Glutamatergic neuron (in vitro differentiated cells): ENCODE results near the gene SPPL3. TPM values are rescaled to one million over a fixed set of nuclear protein-coding genes. Genes with fewer than 3 reads are reported as not detected.

Source experiments
- DNase-seq: peaks from one replicate; pipeline ENCODE4 v3.0.0; 2022
- H3K27ac Mint-ChIP-seq: one replicate; pipeline ENCODE4 v1.8.0; 2020; ENCODE audit warnings: mild to moderate bottlenecking, mixed read lengths, inconsistent platforms; ENCODE audit not compliant: unreplicated experiment
- H3K27me3 Mint-ChIP-seq: one replicate; pipeline ENCODE4 v1.8.0; 2020; ENCODE audit warnings: mild to moderate bottlenecking, moderate library complexity, mixed read lengths, inconsistent platforms; ENCODE audit not compliant: unreplicated experiment
- H3K36me3 Mint-ChIP-seq: one replicate; pipeline ENCODE4 v1.8.0; 2020; ENCODE audit warnings: mild to moderate bottlenecking, mixed read lengths, inconsistent platforms; ENCODE audit not compliant: unreplicated experiment
- H3K4me1 Mint-ChIP-seq: one replicate; pipeline ENCODE4 v1.8.0; 2020; ENCODE audit warnings: mild to moderate bottlenecking, low read depth, mixed read lengths, inconsistent platforms; ENCODE audit not compliant: unreplicated experiment
- H3K4me3 Mint-ChIP-seq: one replicate; pipeline ENCODE4 v1.8.0; 2020; ENCODE audit warnings: mild to moderate bottlenecking, mixed read lengths, inconsistent platforms; ENCODE audit not compliant: unreplicated experiment
- H3K9me3 Mint-ChIP-seq: one replicate; pipeline ENCODE4 v1.8.0; 2020; ENCODE audit warnings: mild to moderate bottlenecking, moderate library complexity, mixed read lengths, inconsistent platforms; ENCODE audit not compliant: unreplicated experiment
- CTCF ChIP-seq: fragments of 200-600 bp; sonication (generic); IDR thresholded peaks from one replicate; pipeline ENCODE4 v1.5.0; 2021; ENCODE audit not compliant: partially characterized antibody, unreplicated experiment
- total RNA-seq: library from RNA; stranded (reverse); fragmentation: NEBNext Ultra II Directional; extraction: Animal tissue kit (Norgen Biotek cat#: 25700); gene quantifications from one replicate; pipeline ENCODE4 v1.2.1, GENCODE V29; 2021; ENCODE audit not compliant: unreplicated experiment

SPPL3 gene
- total RNA-seq, 1 donor from 2014 or later: 53.4 TPM

- Mint-ChIP-seq H3K4me3 (no peak overlapping the region), H3K4me1 (no peaks in the 10 kb centered on the region), H3K27me3 (no peaks in the 10 kb centered on the region), H3K36me3 (no peaks in the 10 kb centered on the region), H3K9me3 (no peaks in the 10 kb centered on the region), H3K27ac (no peak overlapping the region)
- no peak for DNase-seq
- no peak for TF ChIP-seq CTCF
These were observed 56.3 kb downstream of the SPPL3 start for GRCh38 chr12:120847814-120848213.

GRCh38 chr12:120847392-120847791 is 56.8 kb downstream of the SPPL3 start:
- no peak for TF ChIP-seq CTCF
- no peak overlapping the region for H3K27ac Mint-ChIP-seq
- no peaks in the 10 kb centered on the region for H3K27me3 Mint-ChIP-seq
- no peak overlapping the region for H3K4me3 Mint-ChIP-seq
- no peaks in the 10 kb centered on the region for H3K4me1 Mint-ChIP-seq
- DNase-seq: no peak
- no peaks in the 10 kb centered on the region for H3K9me3 Mint-ChIP-seq
- H3K36me3 Mint-ChIP-seq: no peaks in the 10 kb centered on the region

DNA sequence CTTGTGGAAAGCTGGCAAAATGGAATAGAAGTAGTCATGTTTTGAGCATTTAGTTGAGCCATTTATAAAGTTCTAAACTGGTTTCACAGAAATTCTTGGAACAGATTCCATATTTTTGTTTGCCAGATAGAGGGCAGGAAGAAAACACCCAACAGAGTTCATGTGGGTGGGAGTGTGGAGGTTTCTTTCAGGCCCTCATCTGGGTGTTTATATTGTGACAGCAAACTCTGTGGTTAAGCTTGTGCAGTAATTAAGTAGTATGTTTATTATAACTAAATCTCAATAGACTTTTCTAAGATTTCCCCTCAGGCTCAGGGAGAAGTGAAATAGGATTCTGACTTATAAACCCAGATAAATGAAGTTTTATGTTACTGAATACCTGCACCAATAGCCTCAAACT is 57.4 kb downstream of the SPPL3 start:
- H3K27me3 Mint-ChIP-seq: no peaks in the 10 kb centered on the region
- no peaks in the 10 kb centered on the region for H3K9me3 Mint-ChIP-seq
- H3K4me3 Mint-ChIP-seq: no peak overlapping the region
- no peaks in the 10 kb centered on the region for H3K36me3 Mint-ChIP-seq
- H3K4me1 Mint-ChIP-seq: no peaks in the 10 kb centered on the region
- H3K27ac Mint-ChIP-seq: no peak overlapping the region
- no peak for TF ChIP-seq CTCF
- no peak for DNase-seq

DNA sequence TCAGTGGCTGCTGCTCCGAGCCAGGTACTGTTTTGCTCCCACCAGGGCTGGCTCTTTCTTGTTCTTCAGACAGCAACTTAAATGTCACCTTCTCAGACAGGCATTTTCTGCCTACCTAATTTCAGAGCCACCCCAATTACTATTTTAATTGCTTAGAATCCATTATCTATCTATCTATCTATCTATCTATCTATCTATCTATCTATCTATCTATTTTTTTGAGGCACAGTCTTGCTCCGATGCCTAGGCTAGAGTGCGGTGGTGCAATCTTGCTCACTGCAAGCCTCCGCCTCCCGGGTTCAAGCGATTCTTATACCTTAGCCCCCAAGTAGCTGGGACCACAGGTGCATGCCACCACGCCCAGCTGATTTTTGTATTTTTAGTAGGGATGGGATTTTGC is 58.5 kb downstream of the SPPL3 start:
- H3K36me3 Mint-ChIP-seq: no peaks in the 10 kb centered on the region
- H3K27ac Mint-ChIP-seq: no peak overlapping the region
- no peak overlapping the region for H3K4me3 Mint-ChIP-seq
- no peak for TF ChIP-seq CTCF
- H3K9me3 Mint-ChIP-seq: no peaks in the 10 kb centered on the region
- H3K4me1 Mint-ChIP-seq: no peaks in the 10 kb centered on the region
- no peaks in the 10 kb centered on the region for H3K27me3 Mint-ChIP-seq
- DNase-seq: no peak

- TF ChIP-seq CTCF: no peak
- H3K27ac Mint-ChIP-seq: no peak overlapping the region
- no peak overlapping the region for H3K4me3 Mint-ChIP-seq
- no peak for DNase-seq
- H3K4me1 Mint-ChIP-seq: no peaks in the 10 kb centered on the region
- H3K9me3 Mint-ChIP-seq: no peaks in the 10 kb centered on the region
- H3K27me3 Mint-ChIP-seq: no peaks in the 10 kb centered on the region
- no peaks in the 10 kb centered on the region for H3K36me3 Mint-ChIP-seq
These were observed 59.2 kb downstream of the SPPL3 start for GRCh38 chr12:120844768-120845449.
